HEK293 (cell line): ENCODE results near the gene DOK6.

Experiments
- CTCF ChIP-seq: fragments of 450-650 bp; formaldehyde crosslinking; IDR thresholded peaks from 2 replicates; pipeline ENCODE4 v1.5.1; 2016; ENCODE audit warnings: missing biosample characterization, missing genetic modification characterization
- HOXA7 ChIP-seq: sonication (generic); formaldehyde crosslinking; IDR thresholded peaks from 2 replicates; pipeline ENCODE4 v1.8.1; 2022; ENCODE audit warnings: missing genetic modification reagents, borderline replicate concordance
- INSM2 ChIP-seq: fragments of 450-650 bp; formaldehyde crosslinking; IDR thresholded peaks from 2 replicates; pipeline ENCODE4 v1.5.1; 2016; ENCODE audit warnings: missing biosample characterization, missing genetic modification characterization
- RBAK ChIP-seq: fragments of 450-650 bp; formaldehyde crosslinking; IDR thresholded peaks from 2 replicates; pipeline ENCODE4 v1.5.1; 2016; ENCODE audit warnings: missing biosample characterization, missing genetic modification characterization
- ZNF513 ChIP-seq: fragments of 450-650 bp; IDR thresholded peaks from 2 replicates; pipeline ENCODE4 v1.5.1; 2018; ENCODE audit warnings: missing biosample characterization, missing genetic modification characterization
- ZNF660 ChIP-seq: fragments of 450-650 bp; IDR thresholded peaks from 2 replicates; pipeline ENCODE4 v1.5.1; 2018; ENCODE audit warnings: missing biosample characterization, mild to moderate bottlenecking, missing genetic modification characterization
- ZNF76 ChIP-seq: fragments of 450-650 bp; formaldehyde crosslinking; IDR thresholded peaks from 2 replicates; pipeline ENCODE4; 2016; ENCODE audit warnings: low read depth, missing biosample characterization, missing genetic modification characterization, borderline replicate concordance
- ZNF830 ChIP-seq: fragments of 450-650 bp; IDR thresholded peaks from 2 replicates; pipeline ENCODE4 v1.5.0; 2018; ENCODE audit warnings: missing biosample characterization, missing genetic modification characterization, low read depth, mild to moderate bottlenecking, moderate library complexity
- ZSCAN18 ChIP-seq: fragments of 450-650 bp; formaldehyde crosslinking; IDR thresholded peaks from 2 replicates; pipeline ENCODE4 v1.5.1; 2016; ENCODE audit warnings: missing biosample characterization, missing genetic modification characterization
- ZXDB ChIP-seq: fragments of 450-650 bp; formaldehyde crosslinking; IDR thresholded peaks from 2 replicates; pipeline ENCODE4 v1.5.1; 2016; ENCODE audit warnings: missing biosample characterization, missing genetic modification characterization

GRCh38 chr18:69596345-69596744 is 195.7 kb downstream of the DOK6 start:
- TF ChIP-seq ZNF513 (tag by site-specific recombination) (no peak), RBAK (tag by site-specific recombination) (no peak), CTCF (tag by site-specific recombination) (no peak), ZNF830 (tag by site-specific recombination) (no peak), ZXDB (no peak), HOXA7 (no peak), ZNF76 (tag by site-specific recombination) (no peak), INSM2 (tag by site-specific recombination) (no peak), ZNF660 (tag by site-specific recombination) (no peak), ZSCAN18 (no peak)
